ENCODE measurements around the gene SYNE1.
A peak's percentile ranks its signal among the peaks of the same experiment; 100 is the strongest.

SYNE1 gene

GRCh38 chr6:152378169-152378568, 259.0 kb downstream of the SYNE1 start:
- H3K4me3 ChIP-seq (ENCODE audit: low read depth, low read length), result no peak overlapping the region
- peak; percentile 54 for DNase-seq (ENCODE audit: low read depth)
- TF ChIP-seq CTCF (conservative IDR thresholded peaks at IDR 0.05; ENCODE audit: low read depth, low read length), result no peak

GRCh38 chr6:152375197-152375596, 262.0 kb downstream of the SYNE1 start:
- H3K4me3 ChIP-seq (ENCODE audit: low read depth, low read length), result no peak overlapping the region
- DNase-seq (ENCODE audit: low read depth), result no peak
- TF ChIP-seq CTCF (conservative IDR thresholded peaks at IDR 0.05; ENCODE audit: low read depth, low read length), result no peak

- no peak for DNase-seq (ENCODE audit: low read depth)
- H3K4me3 ChIP-seq (ENCODE audit: low read depth, low read length), result no peak overlapping the region
- no peak for TF ChIP-seq CTCF (conservative IDR thresholded peaks at IDR 0.05; ENCODE audit: low read depth, low read length)
Measured at GRCh38 chr6:152372945-152373344, 264.2 kb downstream of the SYNE1 start.

- no peak for TF ChIP-seq CTCF (conservative IDR thresholded peaks at IDR 0.05; ENCODE audit: low read depth, low read length)
Measured at GRCh38 chr6:152371775-152372174, 265.4 kb downstream of the SYNE1 start.

GRCh38 chr6:152368751-152369624, 268.2 kb downstream of the SYNE1 start:
- peak; percentile 56 for DNase-seq (ENCODE audit: low read depth)
- H3K4me3 ChIP-seq (ENCODE audit: low read depth, low read length), result no peak overlapping the region
- no peak for TF ChIP-seq CTCF (conservative IDR thresholded peaks at IDR 0.05; ENCODE audit: low read depth, low read length)

More at GRCh38 chr6:152371775-152372174, 265.4 kb downstream of the SYNE1 start:
- DNase-seq (ENCODE audit: low read depth), result no peak
- H3K4me3 ChIP-seq (ENCODE audit: low read depth, low read length), result no peak overlapping the region

GRCh38 chr6:152364866-152365265, 272.3 kb downstream of the SYNE1 start:
- no peak overlapping the region for H3K4me3 ChIP-seq (ENCODE audit: low read depth, low read length)
- TF ChIP-seq CTCF (conservative IDR thresholded peaks at IDR 0.05; ENCODE audit: low read depth, low read length), result no peak
- DNase-seq (ENCODE audit: low read depth), result no peak

GRCh38 chr6:152360034-152360433, 277.1 kb downstream of the SYNE1 start:
- no peak for TF ChIP-seq CTCF (conservative IDR thresholded peaks at IDR 0.05; ENCODE audit: low read depth, low read length)
- DNase-seq (ENCODE audit: low read depth), result no peak
- no peak overlapping the region for H3K4me3 ChIP-seq (ENCODE audit: low read depth, low read length)

Data from choroid plexus epithelial cell (primary cell).